ENCODE results near the gene THAP4.

Gene THAP4

GRCh38 chr2:241540401-241540770 is 96.6 kb downstream of the THAP4 start:
- DNase-seq (ENCODE audit: low read depth in 1 of 2, low spot score in 1 of 2) = no peak
- Histone ChIP-seq H3K4me3 (replicated peaks; ENCODE audit: insufficient read depth, low read length) (no peak overlapping the region), H3K27ac (replicated peaks) (no peak overlapping the region), H3K27me3 (ENCODE audit: insufficient read depth, poor library complexity, severe bottlenecking) (peaks cover 27% of the 10 kb centered on the region)
- TF ChIP-seq REST (IDR thresholded peaks at IDR 0.05; ENCODE audit: insufficient replicate concordance, low read depth) = no peak
- TF ChIP-seq GABPA (IDR thresholded peaks at IDR 0.05; ENCODE audit: low read depth) = no peak

- no peak for DNase-seq (ENCODE audit: low read depth in 1 of 2, low spot score in 1 of 2)
- no peak for TF ChIP-seq GABPA (IDR thresholded peaks at IDR 0.05; ENCODE audit: low read depth)
- no peak for TF ChIP-seq POLR2AphosphoS5 (IDR thresholded peaks at IDR 0.05; ENCODE audit: low read depth)
- TF ChIP-seq SPI1 (IDR thresholded peaks at IDR 0.05; ENCODE audit: borderline replicate concordance, low read depth) = no peak
- no peak for TF ChIP-seq REST (IDR thresholded peaks at IDR 0.05; ENCODE audit: insufficient replicate concordance, low read depth)
- no peak for TF ChIP-seq CTCF (IDR thresholded peaks at IDR 0.05; ENCODE audit: insufficient read depth, low read length)
- no peak overlapping the region for H3K27ac ChIP-seq (replicated peaks)
- no peak overlapping the region for H3K4me3 ChIP-seq (replicated peaks; ENCODE audit: insufficient read depth, low read length)
- peaks cover 24% of the 10 kb centered on the region for H3K27me3 ChIP-seq (ENCODE audit: insufficient read depth, poor library complexity, severe bottlenecking)
These were observed 97.2 kb downstream of the THAP4 start for GRCh38 chr2:241539616-241540374.

GRCh38 chr2:241538838-241539615 is 97.9 kb downstream of the THAP4 start:
- Histone ChIP-seq H3K27me3 (ENCODE audit: insufficient read depth, poor library complexity, severe bottlenecking) (peaks cover 24% of the 10 kb centered on the region), H3K4me3 (replicated peaks; ENCODE audit: insufficient read depth, low read length) (no peak overlapping the region), H3K27ac (replicated peaks) (no peak overlapping the region)
- DNase-seq (ENCODE audit: low read depth in 1 of 2, low spot score in 1 of 2) = no peak
- TF ChIP-seq CTCF (IDR thresholded peaks at IDR 0.05; ENCODE audit: insufficient read depth, low read length) (no peak), GABPA (IDR thresholded peaks at IDR 0.05; ENCODE audit: low read depth) (no peak), REST (IDR thresholded peaks at IDR 0.05; ENCODE audit: insufficient replicate concordance, low read depth) (no peak), POLR2AphosphoS5 (IDR thresholded peaks at IDR 0.05; ENCODE audit: low read depth) (no peak), SPI1 (IDR thresholded peaks at IDR 0.05; ENCODE audit: borderline replicate concordance, low read depth) (no peak)
